NCI-H345 treated with DMSO at 0.1 percent for 48 hours (cell line): ENCODE results near the gene ZNF524.
A peak's percentile ranks its signal among the peaks of the same experiment; 100 is the strongest.
"Not testable (repeated sequence)": the region's sequence is repeated elsewhere in the genome, so short reads cannot be mapped to it uniquely, and the experiment has no call there.

ENCODE experiments used
- DNase-seq: peaks from one replicate; lab custom pipeline; 2025; ENCODE audit not compliant: unreplicated experiment; lab: John Stamatoyannopoulos, UW

The ZNF524 gene

DNA sequence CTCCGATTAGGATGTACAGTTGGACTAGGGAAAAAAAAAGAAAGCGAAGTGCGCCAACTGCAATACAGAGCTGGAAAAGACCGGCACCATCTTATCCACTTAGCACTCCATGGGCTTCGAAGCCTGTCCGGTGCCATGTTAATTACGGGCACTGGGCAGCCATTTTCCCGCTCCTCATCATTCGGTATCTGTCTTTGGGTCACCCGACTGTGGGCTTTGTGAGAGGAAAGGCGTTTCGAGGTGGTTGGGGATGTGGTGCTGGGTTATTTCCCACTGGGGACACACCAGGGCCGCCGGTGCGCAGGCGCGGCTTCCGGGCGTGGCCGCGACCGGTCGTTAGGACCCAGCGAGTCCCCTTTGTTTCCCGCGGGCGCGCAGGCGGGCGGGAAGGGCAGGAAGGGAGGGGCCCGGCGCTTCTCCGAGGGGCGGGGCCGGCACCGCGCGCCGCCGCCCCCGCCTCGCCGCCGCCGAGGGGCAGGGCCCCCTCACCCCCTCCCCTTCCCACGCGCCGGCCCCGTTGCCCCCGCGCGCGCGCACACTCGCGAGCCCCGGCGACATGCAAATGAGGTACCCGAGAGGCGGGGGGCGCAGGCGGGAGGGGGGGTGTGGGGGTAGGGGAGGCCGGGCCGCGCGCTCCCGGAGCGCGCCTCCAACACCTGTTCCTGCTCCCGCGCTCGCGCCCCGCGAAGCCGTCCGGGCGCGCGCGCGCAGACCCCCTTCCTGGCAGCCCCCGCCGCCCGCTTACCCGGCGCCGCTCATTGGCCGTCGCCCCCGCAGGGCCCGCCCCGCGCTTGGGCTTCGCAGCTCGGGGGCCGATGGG, at the start of gene ZNF524:
TSS of gene ZNF524 (plus strand) at position 447 of the 820 bp plus-strand sequence. CDS start 1,825 bp downstream, outside the sequence.
- DNase-seq, result peak; percentile 92

DNA sequence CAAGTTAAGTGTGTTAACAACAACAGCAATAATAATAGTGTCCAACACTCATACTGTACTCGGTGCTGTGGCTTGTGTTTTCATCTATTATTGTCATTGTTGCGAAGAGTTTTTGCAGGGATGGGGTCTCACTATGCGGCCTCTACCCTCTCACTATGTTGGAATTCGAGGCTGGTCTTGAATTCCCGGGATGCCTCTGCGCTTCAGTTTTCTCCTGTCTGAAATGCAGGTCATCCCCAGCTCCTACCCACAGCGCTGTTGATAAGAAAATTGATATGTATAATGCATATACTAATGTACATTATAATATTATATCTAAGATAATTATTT, 49.8 kb upstream of the ZNF524 start:
- no peak for DNase-seq

DNA sequence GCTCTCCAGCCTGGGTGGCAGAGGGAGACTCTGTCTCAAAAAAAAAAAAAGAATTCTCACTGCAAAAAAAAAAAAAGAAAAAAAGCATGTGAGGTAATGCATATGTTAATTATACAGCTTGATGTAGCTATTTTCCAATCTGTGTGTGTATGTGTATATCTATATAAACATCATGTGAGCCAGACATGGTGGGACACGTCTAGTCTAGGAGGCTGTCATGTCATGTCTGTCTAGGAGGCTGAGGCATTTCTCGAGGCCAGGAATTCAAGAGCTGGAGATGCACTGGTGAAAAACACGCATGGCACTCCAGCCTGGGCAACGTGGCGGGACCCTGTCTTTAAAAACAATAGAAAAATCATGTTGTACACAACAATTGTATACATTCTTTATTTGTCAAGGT, 47.9 kb upstream of the ZNF524 start:
- no peak for DNase-seq

- no peak for DNase-seq
Measured at GRCh38 chr19:55552620-55553019, 47.5 kb upstream of the ZNF524 start.

GRCh38 chr19:55553217-55554182, 46.6 kb upstream of the ZNF524 start:
- DNase-seq, result no peak

DNA sequence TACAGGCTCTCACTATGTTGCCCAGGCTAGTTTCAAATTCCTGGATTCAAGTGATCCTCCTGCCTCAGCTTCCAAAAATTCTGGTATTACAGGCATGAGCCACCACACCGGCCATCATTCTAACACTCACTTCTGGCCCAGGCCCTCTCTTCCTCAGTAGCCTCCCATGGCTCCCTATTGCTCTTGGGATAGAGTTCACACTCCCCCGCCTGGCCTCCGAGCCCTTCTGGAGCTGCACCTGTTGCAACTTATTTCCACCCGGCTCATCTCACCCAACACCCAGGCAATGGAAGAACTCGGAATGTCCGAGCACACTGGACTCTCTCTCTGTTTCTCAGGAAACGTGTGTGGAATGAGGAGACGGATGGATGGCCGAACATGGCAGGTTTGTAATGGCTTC, 45.8 kb upstream of the ZNF524 start:
- DNase-seq, result no peak

- no peak for DNase-seq
Measured at GRCh38 chr19:55554741-55555152, 45.3 kb upstream of the ZNF524 start.

DNA sequence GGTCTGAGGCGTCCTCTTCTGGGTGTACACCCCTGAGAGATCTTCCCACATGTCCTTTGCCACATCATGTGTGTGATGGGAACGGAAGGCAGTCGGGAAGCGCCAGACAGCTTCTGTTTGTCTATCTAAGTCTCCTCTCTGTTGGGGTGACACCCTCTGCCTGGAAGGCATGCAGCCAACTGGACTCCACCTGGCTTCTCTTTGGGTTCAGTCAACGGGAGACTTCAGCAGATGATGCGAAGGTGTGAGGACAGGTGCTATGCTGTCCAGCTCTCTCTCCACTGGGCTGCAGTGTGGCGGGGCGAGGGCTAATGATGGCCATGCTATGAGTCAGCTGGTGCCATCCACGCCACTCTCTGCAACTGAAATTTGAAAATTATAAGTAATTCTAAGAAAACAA, 40.4 kb upstream of the ZNF524 start:
- no peak for DNase-seq

GRCh38 chr19:55563261-55563690, 36.8 kb upstream of the ZNF524 start:
- DNase-seq, result no peak

DNA sequence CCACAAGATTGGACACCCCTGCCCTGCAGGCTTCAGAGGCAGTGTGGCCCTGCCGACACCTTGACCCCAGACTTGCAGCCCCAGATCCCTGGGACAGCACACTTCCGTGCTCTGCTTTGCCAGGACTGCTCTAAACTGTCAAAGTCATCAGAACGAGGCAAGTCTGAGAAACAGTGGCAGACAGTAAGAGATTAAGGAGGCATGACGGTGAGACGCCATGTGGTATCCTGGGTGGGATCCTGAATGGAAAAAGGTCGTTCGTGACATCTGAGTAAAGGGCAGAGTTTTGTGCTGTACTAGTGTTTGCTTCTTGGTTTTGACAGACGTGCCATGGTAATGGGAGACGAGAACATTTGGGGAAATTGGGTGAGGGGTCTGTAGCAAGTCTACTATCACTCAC, 33.3 kb upstream of the ZNF524 start:
- no peak for DNase-seq

GRCh38 chr19:55567708-55568328, 32.3 kb upstream of the ZNF524 start:
- no peak for DNase-seq

- DNase-seq, result not testable (repeated sequence)
Measured at GRCh38 chr19:55569477-55569876, 30.6 kb upstream of the ZNF524 start.

- DNase-seq, result not testable (repeated sequence)
Measured at GRCh38 chr19:55573929-55574328, 26.2 kb upstream of the ZNF524 start.

GRCh38 chr19:55576746-55577145, 23.3 kb upstream of the ZNF524 start:
- DNase-seq, result no peak

DNA sequence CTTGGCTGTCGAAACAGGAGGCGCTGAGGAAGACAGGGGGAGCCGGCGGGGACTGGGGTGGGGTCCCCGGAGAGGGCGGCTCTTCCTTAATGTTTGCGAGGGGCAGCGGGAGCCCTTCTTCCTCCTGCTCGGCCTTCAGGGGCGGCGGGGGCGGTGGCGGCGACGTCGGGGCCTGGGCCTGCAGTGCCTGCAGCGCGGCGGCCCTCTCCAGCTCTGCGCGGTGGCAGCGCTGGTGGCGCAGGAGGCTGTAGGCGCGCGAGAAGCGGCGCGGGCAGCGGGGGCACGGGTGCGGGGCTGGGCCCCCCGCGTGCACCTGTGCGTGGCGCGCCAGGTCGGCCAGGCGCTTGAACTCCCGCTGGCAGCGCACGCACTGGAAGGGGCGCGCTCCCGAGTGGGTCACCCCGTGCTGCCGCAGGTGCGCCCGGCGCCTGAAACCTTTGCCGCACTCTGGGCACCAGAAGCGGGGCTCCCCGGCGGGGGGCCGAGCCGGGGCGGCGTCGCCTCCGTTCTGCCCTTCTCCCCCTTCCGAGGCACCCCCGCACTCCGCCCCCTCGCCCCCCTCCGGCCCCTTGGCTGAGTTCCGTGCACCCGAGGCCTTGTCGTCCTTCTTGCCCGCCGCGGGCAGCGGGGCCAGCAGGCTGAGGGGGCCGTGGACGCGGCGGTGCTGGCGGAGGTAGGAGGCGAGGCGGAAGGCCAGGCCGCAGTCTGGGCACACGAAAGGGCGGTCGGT, 21.9 kb upstream of the ZNF524 start:
- DNase-seq, result no peak

DNA sequence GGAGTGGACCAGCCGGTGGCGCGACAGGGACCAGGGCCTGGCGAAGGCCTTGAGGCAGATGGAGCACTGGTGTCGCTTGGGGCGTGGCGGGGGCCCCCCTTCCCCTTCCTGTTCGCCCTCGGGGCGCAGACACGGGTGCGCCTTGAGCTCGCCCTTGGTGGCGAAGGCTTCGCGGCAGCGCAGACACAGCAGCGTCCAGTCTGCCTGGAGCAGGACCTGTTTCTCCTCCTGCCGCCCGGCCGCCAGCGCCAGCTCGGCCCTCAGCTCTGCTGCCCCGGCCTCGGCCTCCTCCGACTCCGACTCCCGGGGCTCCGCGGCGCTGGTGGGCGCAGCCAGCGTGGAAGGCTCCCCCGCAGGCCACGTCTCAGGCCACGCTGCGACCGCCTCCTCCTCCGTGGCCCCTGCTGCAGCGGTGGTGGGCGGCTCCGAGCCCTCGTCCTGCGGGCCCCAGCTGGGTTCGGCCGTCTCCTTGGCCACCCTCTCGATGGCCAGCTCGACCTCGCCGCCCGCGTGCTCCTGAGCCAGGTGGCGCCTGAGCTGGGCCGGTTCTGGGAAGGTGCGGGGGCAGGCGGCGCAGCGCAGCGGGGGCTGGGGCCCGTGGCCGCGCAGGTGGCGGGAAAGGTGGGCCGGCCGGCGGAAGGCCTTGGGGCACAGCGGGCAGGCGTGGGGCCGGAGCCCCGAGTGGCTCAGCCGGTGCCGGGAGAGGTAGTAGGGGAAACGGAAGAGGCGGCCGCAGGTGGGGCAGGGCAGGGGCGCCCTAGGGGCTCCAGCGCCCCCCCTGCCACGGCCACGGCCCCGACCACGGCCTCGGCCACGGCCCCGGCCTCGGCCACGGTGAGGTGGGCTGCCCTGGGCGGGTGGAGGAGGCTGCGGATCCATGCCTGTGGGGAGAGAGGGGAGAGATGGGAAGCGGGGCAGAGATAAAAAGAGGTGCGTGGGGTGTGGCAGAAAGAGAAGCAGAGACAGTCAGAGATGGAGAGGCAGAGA, 21.0 kb upstream of the ZNF524 start:
- DNase-seq, result no peak

DNA sequence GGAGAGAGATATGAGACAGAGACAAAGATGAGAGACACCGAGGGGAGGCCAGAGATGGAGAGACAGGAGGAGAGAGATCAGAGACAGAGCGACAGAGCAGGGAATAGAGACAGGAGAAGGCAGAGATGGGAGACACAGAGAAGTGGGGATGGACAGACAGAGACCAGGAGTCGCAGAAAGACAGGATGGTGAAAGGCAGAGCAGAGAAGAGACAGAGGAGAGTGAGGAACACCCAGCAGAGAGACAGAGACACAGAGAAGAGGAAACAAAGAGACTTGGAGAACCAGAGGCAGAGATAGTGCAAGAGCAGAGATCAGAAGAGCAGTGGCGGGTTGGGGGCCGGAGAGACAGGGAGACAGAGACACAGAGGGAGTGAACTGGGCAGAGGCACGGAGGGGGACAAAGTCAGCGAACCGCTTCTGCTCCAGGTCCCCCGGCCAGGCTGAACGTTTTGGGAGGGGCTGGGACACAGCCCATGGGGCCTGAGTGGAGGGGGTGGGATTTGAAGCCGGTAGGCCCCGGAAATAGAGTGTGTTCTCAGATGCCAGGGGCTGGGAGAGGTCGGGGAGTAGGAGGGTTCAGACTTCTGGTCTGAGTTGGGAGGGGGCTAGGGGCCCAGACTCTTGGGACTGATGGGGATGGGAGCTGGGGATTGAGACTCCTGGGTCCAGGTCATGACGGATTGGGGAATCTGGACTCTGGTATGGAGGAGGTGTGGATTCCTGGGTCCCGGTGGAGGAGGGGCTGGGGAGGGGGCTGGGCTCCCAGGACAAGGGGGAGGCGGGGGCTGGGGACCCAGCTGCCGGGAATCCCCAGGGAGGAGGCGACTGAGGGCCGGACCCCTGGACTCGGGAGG, 20.1 kb upstream of the ZNF524 start:
- no peak for DNase-seq

- peak; percentile 20 for DNase-seq
Measured at GRCh38 chr19:55580628-55581144, 19.4 kb upstream of the ZNF524 start, which contains the start of gene ZNF579. Gene ZNF579, minus strand, starts transcription at chr19:55580848. Its CDS starts 1,209 bp downstream, at chr19:55579639.
